GM18870 (cell line): ENCODE results near the gene VPS51.

ENCODE experiments used
- ATAC-seq: cut with Tn5 transposase; IDR thresholded peaks from one replicate; pipeline ENCODE4 v1.9.1; 2021; ENCODE audit warnings: moderate library complexity; ENCODE audit not compliant: unreplicated experiment

VPS51 gene

DNA sequence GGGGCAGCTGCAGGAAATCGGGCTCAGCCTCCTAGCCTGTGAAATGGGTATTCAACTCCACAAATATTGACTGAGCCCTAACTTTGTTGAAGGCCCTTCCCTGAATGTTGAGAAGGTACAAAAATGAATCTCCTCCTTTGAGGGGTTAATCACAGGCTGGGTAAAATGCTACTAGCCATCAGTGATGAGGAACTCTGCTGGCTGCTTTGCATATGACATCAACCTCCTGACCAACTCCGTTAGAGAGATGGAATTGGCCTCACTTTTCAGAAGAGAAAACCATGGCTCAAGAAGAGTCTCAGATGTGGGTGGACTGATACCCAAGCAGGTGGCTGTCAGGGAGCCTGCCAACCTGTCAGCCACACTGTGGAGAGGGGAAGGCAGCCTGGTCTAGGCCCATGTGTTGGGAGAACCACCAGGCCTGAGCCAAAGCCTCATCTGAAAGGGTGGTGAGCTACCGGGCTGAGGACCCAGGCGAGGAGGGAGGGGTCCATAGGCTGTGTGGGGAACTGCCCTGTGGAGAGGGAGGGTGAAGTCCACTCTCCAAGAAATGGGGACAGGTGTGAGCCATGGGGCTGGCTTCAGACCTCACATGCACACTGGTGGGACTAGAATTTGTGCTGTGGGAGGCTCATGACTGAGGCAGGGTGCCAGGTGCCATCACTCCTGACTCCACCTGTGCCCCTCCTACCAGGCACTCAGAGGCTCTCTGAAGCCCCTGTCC lies 23.9 kb upstream of the VPS51 start:
- no peak for ATAC-seq

DNA sequence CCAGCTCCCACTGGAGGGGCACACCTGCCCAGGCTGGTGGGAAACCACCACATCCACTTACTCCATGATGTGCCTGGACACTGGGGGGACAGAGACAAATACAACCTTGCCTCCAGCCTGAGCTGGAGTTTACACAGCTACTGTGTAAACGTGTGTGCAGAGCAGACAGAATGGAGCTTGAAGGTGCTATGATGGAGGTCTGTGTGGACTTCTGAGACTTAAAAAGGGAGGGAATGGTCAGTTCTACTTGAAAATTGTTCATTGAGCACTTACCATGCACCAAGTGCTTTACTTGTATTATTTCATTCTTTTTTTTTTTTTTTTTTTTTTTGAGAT lies 23.4 kb upstream of the VPS51 start:
- no peak for ATAC-seq

GRCh38 chr11:65077451-65077850 lies 18.6 kb upstream of the VPS51 start:
- ATAC-seq, result no peak

GRCh38 chr11:65078151-65078550 lies 17.9 kb upstream of the VPS51 start:
- ATAC-seq, result no peak

GRCh38 chr11:65078786-65079342 lies 17.1 kb upstream of the VPS51 start:
- ATAC-seq, result no peak

DNA sequence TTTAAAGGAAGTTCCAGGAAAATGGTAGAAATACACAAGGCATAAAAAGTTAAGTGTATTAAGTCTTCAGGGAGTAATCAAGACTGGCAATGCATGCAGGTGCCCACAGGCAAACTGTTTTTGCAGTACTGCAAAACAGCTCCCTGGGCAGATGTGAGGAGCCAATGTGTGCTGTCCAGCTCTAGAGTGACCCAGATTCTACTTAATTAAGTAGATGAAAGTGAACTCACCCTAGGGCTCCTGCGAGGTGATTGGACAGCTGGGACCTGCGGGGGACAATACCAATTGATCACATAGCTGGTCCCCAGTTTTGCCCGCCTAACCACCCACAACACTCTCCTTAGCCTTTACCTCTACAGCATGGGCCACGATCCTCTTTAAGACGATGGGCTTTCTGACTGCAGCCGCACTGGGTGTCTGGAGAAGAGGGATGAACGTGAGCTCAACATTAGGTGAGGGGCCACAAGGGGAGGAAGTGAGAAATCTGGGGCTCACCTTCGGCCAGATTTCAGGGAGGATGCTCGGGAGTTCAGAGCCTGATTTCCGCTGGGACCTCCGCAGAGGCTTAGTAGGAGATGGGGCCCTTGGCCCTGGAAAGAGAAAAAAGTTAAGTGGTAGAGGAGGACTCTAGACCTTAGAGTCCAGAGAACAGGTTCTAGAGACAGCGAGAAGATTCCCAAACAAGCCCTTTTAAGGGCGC lies 12.7 kb upstream of the VPS51 start:
- ATAC-seq, result peak; percentile 15

DNA sequence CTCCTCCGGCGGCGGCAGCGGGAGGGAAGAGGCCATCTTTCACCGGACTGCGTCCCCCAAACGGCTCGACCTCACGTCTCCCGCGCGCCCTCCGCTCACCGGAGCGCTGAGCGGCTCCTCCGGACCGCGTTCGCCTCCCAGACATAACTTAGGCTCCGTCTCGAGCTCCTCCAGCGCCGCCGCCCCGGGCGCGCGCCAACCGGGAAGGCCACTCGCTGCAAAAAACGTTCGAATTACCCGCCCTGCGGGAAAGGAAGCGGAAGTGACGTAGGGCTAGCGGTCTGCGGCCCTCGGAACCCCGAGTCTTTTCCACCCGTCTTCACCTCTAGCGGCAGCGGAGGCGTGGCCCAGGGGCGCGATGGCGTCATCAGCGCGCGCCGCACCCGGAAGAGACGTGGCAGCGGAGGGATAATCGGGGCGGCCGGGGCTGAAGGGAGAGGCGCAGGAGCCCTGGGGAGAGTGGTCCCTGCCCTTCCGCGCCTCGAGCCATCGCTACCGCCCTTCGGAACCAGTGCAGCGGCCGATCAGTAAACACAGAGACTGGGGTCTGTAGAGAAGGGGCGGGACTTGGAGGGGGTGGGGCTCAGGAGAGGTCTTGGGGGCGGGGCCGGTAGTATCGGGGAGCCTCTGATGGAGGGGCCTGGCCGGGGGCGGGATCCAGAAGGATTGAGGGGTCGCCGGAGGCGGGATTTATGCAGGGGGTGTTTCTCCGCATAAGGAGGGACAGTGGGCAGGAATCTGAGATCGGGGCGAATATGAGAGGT lies 12.0 kb upstream of the VPS51 start, which contains the start of the genes CDCA5 and ZFPL1:
CDCA5 (minus strand) TSS at position 207 of the 764 bp plus-strand sequence; CDS start at position 145, 62 bp downstream.
ZFPL1 (plus strand) TSS at position 389 of the 764 bp plus-strand sequence. CDS start 477 bp downstream, outside the sequence.
- ATAC-seq, result peak; percentile 78

DNA sequence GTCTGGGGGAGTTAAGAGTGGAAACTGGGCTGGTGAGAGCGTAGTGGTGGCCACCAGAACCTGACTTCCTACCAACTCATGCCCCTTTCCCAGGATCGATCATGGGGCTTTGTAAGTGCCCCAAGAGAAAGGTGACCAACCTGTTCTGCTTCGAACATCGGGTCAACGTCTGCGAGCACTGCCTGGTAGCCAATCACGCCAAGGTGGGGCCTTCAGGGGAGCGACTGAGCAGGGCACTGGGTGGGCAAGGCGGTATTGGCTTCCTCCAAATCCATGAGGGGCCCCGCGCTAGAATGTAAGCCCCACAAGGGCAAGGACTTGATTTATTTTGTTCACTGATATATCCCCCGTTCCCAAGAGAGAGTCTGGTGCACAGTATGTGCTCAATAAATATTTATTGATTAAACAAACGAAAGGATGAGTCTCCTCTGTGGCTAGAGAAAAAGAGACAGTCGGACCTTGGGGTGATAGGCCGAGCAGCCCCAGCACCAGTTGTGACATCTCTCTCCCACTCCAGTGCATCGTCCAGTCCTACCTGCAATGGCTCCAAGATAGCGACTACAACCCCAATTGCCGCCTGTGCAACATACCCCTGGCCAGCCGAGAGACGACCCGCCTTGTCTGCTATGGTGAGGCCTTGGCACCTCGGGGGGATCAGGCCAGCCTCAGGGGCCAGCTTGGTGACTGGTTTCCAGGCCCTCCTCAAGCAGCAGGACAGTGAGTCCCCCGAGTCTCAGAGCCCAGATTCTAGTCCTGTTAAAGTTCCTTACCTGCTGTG lies 11.2 kb upstream of the VPS51 start:
- no peak for ATAC-seq

DNA sequence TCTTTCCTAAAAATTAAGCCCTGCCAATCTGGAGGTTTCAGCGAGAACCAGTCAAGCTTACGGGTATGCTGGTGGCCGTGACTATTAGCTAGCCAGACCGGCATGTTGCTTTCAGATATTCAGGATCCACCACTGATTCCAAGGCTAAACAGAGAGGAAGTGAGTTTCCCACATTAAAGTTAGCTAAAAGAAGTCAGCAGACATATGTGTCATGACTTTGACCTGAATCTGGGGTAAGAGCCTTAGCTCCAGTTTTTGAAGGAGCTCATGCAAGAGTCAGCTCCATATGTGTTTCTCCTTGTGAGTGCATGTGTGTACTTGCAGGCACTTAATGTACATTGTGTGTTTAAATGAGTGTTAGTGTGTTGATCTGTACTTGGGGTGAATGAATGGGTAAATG lies 10.6 kb upstream of the VPS51 start:
- ATAC-seq, result no peak

DNA sequence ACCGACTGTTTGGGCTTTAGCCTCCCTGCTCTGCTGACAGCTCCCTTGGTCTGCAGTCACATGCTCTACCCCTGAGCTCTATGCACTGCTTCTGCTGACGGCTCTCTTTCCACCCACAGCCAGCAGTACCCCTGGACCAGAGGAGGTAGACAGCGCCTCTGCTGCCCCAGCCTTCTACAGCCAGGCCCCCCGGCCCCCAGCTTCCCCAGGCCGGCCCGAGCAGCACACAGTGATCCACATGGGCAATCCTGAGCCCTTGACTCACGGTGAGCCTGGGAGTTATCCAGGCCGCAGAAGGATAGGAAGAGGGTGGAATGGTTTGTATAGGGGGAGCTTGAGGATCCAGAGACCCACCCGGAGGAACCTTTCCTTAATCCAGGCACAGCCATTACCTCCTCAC lies 9.2 kb upstream of the VPS51 start:
- ATAC-seq, result no peak

GRCh38 chr11:65087216-65087615 lies 8.8 kb upstream of the VPS51 start:
- no peak for ATAC-seq

GRCh38 chr11:65087827-65088226 lies 8.2 kb upstream of the VPS51 start:
- ATAC-seq, result no peak

- no peak for ATAC-seq
Observed at GRCh38 chr11:65089621-65090020, 6.4 kb upstream of the VPS51 start.

DNA sequence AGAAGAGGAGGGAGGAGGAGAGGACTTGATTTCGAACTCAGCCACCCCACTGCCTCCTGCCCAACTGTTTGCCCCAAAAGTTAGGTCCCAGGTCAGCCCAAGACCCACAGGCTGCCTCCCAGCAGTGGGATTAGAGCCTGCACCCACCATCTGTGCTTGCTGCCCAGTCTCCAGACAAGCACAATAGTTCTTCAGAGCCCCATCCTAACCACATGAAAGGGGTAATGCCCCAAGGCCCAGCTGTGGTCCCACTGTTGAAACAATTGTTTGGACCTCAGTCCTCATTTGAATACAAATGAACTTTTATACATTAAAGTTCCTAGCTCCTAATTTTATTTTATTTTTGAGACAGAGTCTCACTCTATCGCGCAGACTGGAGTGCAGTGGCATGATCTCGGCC lies 5.4 kb upstream of the VPS51 start:
- no peak for ATAC-seq

DNA sequence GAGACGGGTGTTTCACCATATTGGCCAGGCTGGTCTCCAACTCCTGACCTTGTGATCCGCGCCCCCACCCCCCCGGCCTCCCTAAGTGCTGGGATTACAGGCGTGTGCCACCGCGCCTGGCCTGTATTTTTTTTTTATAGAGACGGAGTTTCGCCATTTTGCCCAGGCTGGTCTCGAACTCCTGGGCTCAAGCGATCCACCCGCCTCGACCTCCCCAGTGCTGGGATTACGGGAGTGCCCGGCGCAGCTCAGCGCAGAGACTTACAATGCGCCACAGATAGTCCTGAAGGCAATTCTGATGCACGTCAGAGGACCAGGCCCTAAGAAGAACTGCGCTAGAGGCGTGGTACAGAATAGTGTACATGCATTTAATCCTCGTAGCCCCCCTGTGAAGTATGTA lies 587 bp upstream of the VPS51 start:
- ATAC-seq, result no peak

DNA sequence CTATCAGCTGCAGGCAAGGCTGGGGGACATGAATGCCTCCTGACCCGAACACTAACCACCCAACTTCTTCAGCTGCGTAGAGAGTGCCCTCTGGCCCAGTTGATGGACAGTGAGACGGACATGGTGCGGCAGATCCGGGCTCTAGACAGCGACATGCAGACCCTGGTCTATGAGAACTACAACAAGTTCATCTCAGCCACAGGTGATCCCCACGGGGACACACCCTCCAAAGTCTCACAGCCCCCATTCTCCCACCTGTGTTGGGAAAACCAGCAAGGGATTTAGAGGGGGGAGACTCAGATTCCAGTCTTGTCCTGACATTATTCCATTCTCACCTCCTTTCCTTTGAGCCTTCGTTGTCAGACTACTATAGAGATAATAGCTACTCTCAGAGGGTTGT lies 912 bp downstream of the VPS51 start:
- no peak for ATAC-seq

- no peak for ATAC-seq
Observed at GRCh38 chr11:65100674-65101350, 4.8 kb downstream of the VPS51 start.

GRCh38 chr11:65102142-65103095 lies 6.4 kb downstream of the VPS51 start:
- no peak for ATAC-seq

GRCh38 chr11:65103476-65103875 lies 7.5 kb downstream of the VPS51 start:
- no peak for ATAC-seq
